T47D (cell line): Measurements from ENCODE around the gene ADIPOR2.

Experiments
- DNase-seq, 2 experiments: peaks; one replicate each; pipeline versions ENCODE4 v3.0.0 to v3.0.0-alpha.2; 2011 to 2012; ENCODE audit warnings: low read depth in 1 of 2, low spot score in 1 of 2
- JUND ChIP-seq: IDR thresholded peaks from 2 replicates; pipeline ENCODE4 v1.6.1; 2012; ENCODE audit warnings: low read depth
- in situ Hi-C: cut with HindIII; loops from 2 replicates; pipeline ENCODE4 v1.10.0; 2016; ENCODE audit warnings: low sequenced_read_pairs, low pct_unique_long_range_greater_than_20kb

ADIPOR2 gene

DNA sequence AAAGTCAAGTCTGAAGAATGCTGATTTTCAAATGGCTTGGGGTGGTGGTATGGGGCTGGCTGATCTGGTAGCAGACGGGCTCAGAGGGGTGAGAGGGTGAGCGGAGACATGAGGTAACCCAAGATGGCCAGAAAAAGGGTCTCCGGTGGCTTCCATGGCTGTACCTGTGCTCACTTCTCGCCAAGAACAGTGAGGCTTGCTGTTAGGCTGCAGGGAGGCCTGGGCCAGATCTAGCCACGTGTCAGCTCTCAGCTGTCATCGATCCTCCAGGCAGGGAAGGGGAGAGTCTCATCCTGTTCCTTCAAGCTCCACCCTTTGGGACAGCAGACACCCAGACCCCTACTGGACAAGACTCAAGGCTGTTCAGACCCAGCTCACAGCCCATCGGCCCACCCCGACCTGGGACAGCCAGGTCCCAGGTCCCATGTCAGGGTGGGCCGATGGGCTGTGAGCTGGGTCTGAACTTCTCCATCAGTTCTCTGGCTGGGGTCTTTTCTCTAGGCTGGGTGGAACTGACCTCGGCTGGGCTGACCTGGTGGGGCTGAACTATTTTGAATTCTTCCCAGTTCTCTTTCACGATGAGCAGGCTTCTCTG, 138.5 kb downstream of the ADIPOR2 start:
- no peak for DNase-seq
- in situ Hi-C loops, result no loop called here
- no peak for TF ChIP-seq JUND

DNA sequence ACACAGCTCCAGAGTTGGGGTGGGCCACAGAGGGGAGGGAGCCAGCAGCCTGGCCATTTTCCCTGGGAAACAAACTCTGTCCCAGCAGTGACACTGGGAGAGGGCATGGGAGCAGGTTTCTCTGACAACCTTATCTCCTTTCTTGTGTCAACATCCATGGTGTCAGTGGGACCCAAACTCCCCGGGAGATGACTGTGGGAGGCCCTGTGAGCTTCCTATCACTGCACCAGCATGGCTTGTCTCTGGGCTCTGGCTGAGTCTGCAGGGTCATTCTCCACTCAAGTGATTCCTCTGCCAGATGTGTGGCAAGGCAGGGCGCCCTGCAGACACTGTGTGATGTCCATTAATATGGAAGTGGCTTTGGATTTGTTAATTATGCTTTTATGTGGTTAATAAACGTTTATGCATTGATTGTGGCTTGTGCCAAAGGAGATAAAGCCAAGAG, 139.6 kb downstream of the ADIPOR2 start:
- no peak for TF ChIP-seq JUND
- in situ Hi-C loops, result no loop called here

DNA sequence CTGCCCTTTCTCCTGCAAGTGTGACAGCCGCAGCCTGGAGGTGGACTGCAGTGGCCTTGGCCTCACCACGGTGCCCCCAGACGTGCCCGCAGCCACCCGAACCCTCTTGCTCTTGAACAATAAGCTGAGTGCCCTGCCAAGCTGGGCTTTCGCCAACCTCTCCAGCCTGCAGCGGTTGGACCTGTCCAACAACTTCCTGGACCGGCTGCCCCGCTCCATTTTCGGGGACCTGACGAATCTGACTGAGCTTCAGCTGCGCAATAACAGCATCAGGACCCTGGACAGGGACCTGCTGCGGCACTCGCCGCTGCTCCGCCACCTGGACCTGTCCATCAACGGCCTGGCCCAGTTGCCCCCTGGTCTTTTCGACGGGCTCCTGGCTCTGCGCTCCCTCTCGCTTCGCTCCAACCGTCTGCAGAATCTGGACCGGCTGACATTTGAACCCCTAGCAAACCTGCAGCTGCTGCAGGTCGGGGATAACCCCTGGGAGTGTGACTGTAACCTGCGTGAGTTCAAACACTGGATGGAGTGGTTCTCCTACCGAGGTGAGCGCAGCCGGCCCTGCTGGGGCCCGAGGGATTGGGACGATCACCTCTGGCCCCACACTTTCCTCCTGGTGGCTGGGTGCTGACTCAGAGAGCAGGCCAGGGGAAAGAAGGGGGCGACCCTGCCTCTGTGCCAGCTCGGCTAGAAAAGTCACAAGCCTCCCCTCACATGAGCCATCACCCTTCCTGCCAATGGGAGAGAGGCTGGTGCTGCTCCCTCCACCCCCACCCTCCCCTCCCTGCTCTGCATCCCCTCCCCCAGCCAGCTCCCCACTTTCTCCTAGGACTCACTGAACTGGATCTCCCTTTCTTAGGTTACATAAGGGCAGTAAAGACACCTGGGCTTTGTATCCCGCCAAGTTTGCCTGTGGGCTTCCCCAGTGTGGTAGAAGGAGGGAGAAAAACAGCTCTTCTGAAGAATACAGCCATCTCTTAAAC, 140.4 kb downstream of the ADIPOR2 start:
- TF ChIP-seq JUND, result no peak
- in situ Hi-C loops, result no loop called here
- peak; percentile 94 to 96 for DNase-seq

More for the DNA sequence above, 139.6 kb downstream of the ADIPOR2 start:
- no peak for DNase-seq

DNA sequence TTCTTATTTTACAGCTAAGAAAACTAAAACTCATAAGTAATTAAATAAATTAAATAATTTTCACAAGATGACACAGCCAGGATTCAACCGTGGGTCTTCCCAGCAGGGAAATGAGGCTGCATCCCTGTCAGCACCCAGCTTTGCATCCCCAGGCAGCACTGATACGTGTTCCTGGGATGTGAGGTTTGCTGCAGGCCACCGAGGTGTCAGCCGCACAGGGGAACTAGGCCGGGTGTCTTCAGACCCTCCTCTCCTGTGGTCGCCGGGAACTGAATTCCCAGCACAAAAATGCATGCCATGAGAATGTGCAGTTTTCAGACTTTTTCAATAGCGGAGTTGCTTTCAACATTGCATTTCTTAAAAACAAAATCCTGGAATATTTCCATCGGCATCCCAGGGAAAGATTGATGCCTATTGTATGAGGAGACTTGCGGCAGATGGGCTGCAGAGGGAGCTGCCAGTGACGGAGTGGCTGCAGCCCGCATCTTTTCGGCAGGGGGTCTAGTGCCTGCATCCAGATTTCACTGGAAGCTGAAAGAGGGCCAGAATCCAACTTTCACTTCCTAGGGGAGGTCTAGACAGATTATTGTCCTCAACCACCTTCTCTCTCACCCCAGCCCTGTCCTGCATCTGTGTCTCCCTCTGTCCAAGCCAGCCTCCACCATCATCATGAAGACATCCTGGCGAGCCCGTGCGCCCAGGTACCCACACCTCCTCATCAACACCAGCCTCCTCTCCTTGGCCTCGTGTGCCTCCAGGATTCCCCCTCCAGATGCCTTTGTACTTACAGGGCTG, 142.1 kb downstream of the ADIPOR2 start:
- in situ Hi-C loops, result no loop called here
- no peak for DNase-seq
- no peak for TF ChIP-seq JUND

DNA sequence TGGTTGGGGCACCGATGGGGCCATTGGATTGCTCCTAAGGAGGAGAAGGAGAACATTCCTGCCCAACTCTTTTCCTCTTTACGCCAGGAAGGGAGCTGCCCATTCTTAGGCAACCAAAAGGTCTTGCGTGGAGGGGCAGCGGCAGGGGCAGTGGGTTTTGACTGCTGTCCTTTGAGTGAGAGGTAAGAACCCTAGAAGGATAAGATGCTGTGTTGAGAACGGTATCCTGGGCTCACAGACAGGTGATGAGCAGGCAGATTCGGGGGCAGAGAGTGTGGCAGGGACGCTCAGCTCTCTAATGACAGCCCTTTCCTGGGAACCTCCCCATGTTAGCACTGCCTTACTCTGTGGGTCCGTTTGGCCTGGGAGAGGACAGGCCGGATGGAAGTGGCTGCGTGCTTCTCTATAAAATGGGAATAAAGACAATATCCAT, 142.7 kb downstream of the ADIPOR2 start:
- no peak for TF ChIP-seq JUND
- in situ Hi-C loops, result no loop called here

DNA sequence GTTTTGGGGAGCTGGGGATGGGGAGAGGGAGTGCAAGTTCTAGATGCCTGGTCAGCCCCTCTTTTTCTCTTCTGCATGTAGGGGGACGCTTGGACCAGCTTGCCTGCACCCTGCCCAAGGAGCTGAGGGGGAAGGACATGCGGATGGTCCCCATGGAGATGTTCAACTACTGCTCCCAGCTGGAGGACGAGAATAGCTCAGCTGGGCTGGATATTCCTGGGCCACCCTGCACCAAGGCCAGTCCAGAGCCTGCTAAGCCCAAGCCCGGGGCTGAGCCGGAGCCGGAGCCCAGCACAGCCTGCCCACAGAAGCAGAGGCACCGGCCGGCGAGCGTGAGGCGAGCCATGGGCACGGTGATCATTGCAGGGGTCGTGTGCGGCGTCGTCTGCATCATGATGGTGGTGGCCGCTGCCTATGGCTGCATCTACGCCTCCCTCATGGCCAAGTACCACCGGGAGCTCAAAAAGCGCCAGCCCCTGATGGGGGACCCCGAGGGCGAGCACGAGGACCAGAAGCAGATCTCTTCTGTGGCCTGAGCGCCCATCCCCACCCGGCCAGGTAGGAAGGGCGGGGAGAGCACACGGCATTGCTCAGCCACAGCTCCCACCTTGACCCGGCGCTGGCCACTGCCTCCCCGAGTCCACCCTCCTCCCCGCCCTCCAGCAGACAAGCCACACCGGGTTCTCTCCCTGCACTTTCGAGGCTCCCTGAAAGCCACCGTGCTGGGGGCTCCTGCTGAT, 143.5 kb downstream of the ADIPOR2 start:
- in situ Hi-C loops, result no loop called here
- DNase-seq, result no peak
- TF ChIP-seq JUND, result no peak

More for the DNA sequence above, 142.7 kb downstream of the ADIPOR2 start:
- DNase-seq, result no peak

DNA sequence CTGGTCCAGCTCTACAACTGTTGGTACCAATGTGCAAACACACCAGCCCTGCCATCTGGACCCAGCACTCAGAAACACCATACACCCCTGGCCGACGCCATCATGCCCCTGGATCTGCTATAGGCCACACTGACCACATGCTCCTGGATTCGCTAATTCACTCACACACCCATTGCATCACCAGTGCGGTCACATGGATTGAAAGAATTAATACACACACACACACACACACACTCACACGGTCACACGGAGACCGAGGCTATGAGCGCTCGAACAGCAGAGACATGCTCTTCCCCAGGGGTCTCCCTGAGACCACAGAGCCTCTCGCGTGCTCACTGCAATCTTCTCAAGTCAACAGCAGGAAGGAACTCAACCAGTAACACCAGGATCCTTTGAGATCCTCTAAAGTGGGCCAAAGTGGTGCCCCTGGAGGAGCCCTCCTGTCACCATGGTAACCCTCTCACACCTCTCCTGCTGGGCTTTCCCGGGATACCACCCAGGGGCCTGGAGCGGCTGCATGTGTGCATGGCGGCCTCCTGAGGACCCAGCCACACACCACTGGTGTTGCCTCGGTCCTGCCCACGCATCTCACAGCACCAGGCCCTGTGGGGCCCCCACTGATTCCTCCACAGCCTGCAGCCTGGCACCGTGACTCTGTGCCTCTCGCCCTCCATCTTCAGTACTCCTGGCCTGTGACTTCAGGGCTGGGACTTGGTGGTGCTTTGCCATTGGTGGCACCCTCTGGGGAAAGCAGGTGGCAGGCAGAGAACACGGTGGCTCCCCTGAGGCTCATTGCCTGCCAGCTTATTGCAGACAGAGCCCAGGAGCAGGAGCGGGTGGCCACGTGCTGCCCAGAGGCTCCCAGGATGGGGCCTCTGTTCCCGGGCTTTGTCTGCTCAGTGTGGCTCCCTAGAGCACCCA, 144.6 kb downstream of the ADIPOR2 start:
- in situ Hi-C loops, result no loop called here
- TF ChIP-seq JUND, result no peak
- DNase-seq, result no peak

DNA sequence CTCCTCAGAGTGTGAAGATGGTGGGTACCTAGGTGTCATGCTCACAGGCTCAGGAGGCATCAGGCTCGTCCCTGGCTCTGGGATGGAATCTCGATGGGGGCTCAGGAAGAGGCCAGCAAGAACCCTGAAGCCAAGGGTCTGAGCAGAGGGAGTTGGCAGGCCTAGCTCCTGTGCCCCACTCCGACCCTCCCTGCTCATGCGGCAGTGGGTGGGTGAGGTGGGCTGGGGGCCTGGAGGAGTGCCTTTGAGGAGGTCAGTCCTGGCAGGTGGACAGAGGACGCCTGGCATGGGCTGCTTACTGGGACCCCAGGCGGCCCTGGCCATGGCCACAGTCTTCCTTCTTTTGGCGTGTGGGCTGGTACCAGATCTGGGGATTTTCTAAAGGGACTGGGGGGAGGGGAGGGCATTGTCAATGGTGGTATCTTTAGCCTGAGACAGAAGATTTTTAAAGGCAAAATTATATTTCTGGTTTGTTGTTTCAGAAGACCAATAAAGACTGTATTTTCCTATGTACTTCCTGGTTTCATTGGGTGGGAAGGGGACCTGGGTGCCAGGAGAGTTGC, 145.5 kb downstream of the ADIPOR2 start:
- TF ChIP-seq JUND, result no peak
- in situ Hi-C loops, result no loop called here
- DNase-seq, result no peak

DNA sequence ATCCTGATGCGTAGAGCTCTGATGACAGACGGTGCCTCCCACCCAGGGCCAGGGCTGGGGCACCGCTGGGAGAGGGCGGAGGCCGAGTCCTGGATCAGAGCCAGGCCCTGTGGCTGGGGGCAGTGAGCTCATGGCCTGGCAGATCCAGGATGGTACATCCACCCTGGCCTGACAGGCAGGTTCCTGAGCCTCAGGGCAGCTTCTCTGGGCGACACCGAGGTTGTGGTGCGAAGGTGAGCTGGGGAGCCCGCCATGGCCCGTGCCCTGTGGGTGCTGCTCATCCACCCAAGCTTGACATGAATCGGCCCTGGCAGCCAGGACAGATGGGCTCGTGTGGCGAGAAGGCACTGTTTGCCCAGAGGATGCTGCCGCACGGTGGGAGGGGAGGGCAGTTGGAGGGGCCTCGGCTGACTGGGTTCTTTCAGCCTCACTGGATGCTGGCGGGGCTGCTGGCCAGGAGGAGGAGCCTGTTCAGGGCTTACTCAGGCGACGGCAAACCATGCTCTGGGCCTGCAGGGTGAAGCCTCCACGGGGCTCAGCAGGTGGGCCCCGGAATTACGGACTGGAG, 146.1 kb downstream of the ADIPOR2 start:
- in situ Hi-C loops, result no loop called here
- TF ChIP-seq JUND, result no peak
- peak; percentile 30 to 42 for DNase-seq

DNA sequence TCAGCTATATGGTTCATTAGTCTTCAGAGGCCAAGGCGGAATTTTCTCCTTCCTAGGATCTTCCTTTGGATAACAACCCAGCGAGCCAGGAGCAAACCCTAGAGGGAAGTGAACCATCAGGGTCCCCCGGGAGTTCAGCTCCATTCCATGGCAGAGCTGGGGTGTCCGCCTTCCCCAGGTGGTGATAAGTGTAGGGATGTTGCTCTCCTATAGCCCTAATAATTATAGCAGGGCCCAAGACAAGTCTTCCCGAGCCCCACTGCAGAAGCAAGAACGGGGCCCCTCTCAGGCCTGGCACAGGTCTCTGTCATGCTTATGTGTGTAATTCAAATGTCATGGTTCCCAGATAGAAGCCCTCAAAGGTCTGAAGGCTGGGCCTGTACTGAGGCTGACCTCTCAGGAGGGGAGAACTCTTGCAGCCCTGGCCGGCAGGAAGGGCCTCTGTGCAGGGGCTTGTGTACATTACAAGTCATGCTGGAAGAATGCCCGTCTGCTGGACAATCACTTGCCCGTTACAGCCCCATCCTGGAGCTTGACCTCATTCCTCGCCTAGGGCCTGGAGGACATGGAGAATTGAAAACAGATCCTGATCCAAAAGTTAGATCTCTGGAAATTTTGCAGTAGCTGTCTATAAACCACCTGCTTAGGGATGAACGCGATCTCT, 146.8 kb downstream of the ADIPOR2 start:
- in situ Hi-C loops, result no loop called here
- no peak for DNase-seq
- no peak for TF ChIP-seq JUND
